Right lobe of liver (tissue), 6 donors: ENCODE measurements around the gene RBPMS2. TPM values are rescaled to one million over a fixed set of nuclear protein-coding genes. Genes with fewer than 3 reads are reported as not detected.
"Not testable (repeated sequence)": the region's sequence is repeated elsewhere in the genome, so short reads cannot be mapped to it uniquely, and the experiment has no call there.

Experiments used
- ATAC-seq, 4 donors: fragments of 200-7000 bp; cut with Tn5 transposase; one replicate each; pipeline ENCODE4 v1.9.1; 2020; ENCODE audit warnings: mild to moderate bottlenecking in 4 of 4, moderate library complexity in 4 of 4
- DNase-seq, 3 donors: peaks; one replicate each; pipeline ENCODE4 v3.0.0-alpha.2; 2020
- H3K27ac ChIP-seq, 3 donors: fragments of 200-600 bp; one replicate each; pipeline ENCODE4 v1.8.0; 2022
- H3K27me3 ChIP-seq, 2 donors: fragments of 200-600 bp; one replicate each; pipeline ENCODE4 v1.8.0; 2022
- H3K36me3 ChIP-seq, 4 donors: fragments of 200-600 bp; sonication (generic) in 1 of 4; one replicate each; pipeline versions ENCODE4 v1.5.1 to v1.8.0; 2017 to 2022; ENCODE audit warnings: control low read depth in 1 of 4
- H3K4me1 ChIP-seq, 4 donors: fragments of 200-600 bp; sonication (generic) in 1 of 4; one replicate each; pipeline versions ENCODE4 v1.5.1 to v1.8.0; 2017 to 2022; ENCODE audit warnings: control low read depth in 1 of 4
- H3K4me3 ChIP-seq, 3 donors: fragments of 200-600 bp; one replicate each; pipeline ENCODE4 v1.8.0; 2022
- H3K9me3 ChIP-seq, 4 donors: fragments of 200-600 bp; sonication (generic) in 1 of 4; one replicate each; pipeline versions ENCODE4 v1.5.1 to v1.8.0; 2017 to 2022; ENCODE audit warnings: control low read depth in 1 of 4
- CTCF ChIP-seq, 4 donors: fragments of 200-600 bp in 3 of 4; fragments of 450-650 bp in 1 of 4; IDR thresholded peaks; one replicate each; pipeline versions ENCODE4 v1.5.1 to v1.8.0; 2016 to 2022; ENCODE audit warnings: antibody characterized with exemption in 4 of 4, mild to moderate bottlenecking in 2 of 4
- POLR2A ChIP-seq: fragments of 450-650 bp; IDR thresholded peaks from one replicate; pipeline ENCODE4 v1.6.1; 2017; ENCODE audit warnings: antibody characterized with exemption, mild to moderate bottlenecking
- WGBS: methylation state at CpG from one replicate; pipeline ENCODE4 v1.1.6; 2018; ENCODE audit warnings: low coverage, low lambda C conversion rate; ENCODE audit not compliant: insufficient coverage; ENCODE audit errors: missing lambda C conversion rate; 5-methylcytosine and 5-hydroxymethylcytosine counted together
- intact Hi-C, 2 donors: fragments of 100-400 bp; cut with DNase I; formaldehyde crosslinking; loops; one replicate each; pipeline versions ENCODE4 v1.11.2 to v1.14.1; 2022
- long read RNA-seq: library from polyadenylated mRNA; unstranded; transcript quantifications from one replicate; pipeline ENCODE4 v2.0.0, GENCODE V29; 2019
- total RNA-seq, 6 experiments: library from RNA; depleted of rRNA in 2 of 6; stranded (reverse); fragments of >200 nt in 2 of 6; fragmentation: NEBNext Ultra II Directional in 3 of 6; extraction: Animal tissue kit (Norgen Biotek cat#: 25700) in 3 of 6; gene quantifications; one replicate each; pipeline versions ENCODE4 v1.1.0 to v1.2.4, GENCODE V29; 2016 to 2023
- donor health status: DM: no; HTN: yes; CAD: no.
- donor health status: DM: no; HTN: no; CAD: no.
- donor health status: DM: no; HTN: no; CAD: no.
- donor health status: DM: no; HTN: yes; CAD: no.
- donor health status: DM: no; HTN: yes; CAD: no.

The RBPMS2 gene
- total RNA-seq, result 10 to 100 TPM in 1 of 6 experiments, 1 to 10 TPM in 5; 2.5 to 13.6 (median 6.1) TPM
- long read RNA-seq, partial matches to known transcripts, result 0 of 3 reads
- long read RNA-seq, other reads (novel, unspliced or antisense), result 3 of 3 reads

GRCh38 chr15:64775551-64776401 is at the start of gene RBPMS2:
RBPMS2 (minus strand) TSS chr15:64775589; CDS start chr15:64775319, 270 bp downstream.
- intact Hi-C loops, result no loop called here
- ATAC-seq (peak; percentile 57 to 65 (median 64)), DNase-seq (peak; percentile 51 to 62 (median 60))

DNA sequence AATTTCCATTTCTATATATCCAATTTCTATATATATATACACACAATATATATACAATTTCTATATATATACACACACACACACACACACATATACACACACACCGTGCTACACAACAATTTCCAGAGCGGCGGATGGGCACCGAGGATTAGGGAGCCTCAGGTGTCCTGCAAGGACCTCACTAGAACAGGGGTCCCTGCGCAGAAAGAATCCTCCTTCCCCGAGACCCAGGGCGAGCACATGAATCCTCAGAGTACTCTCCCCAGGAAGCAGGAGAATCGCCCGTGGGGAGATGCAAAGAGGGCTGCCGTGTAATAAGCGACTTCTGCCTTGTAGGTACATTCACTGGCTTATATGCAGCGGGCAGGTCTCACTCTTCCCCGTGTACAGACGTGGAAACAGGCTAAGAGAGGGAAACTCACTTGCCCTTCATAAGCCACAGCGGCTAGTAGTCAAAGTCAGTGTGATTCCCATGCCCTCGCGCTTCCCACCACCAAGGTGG is 49.6 kb upstream of the RBPMS2 start:
- TF ChIP-seq CTCF (IDR thresholded peaks at IDR 0.05), result no peak
- no peak for TF ChIP-seq POLR2A
- intact Hi-C loops, result no loop called here
- Histone ChIP-seq H3K27ac (no peak overlapping the region), H3K4me1 (peaks cover 0 to 15% (median 2%) of the 10 kb centered on the region in 4 donors), H3K27me3 (peaks cover 0 to 5% of the 10 kb centered on the region in 2 donors), H3K9me3 (no peaks in the 10 kb centered on the region), H3K4me3 (peak overlapping the region; percentile 23 to 54 (median 23)), H3K36me3 (no peaks in the 10 kb centered on the region)
- ATAC-seq (peak in 2 of 4 donors; percentile 1), DNase-seq (no peak)
- 6% methylated on average over 14 of the region's 17 CpGs for WGBS

More at GRCh38 chr15:64775551-64776401, at the start of gene RBPMS2:
- H3K4me3 ChIP-seq, result peak within 1 kb of the TSS; percentile 54 to 73 (median 55)
- H3K27me3 ChIP-seq, result no peaks in the 10 kb centered on the region
- H3K4me1 ChIP-seq, result peaks cover 0 to 7% (median 3%) of the 10 kb centered on the region in 4 donors
- H3K9me3 ChIP-seq, result no peaks in the 10 kb centered on the region
- WGBS, result 9% methylated on average over 16 of the region's 90 CpGs
- no peak for TF ChIP-seq CTCF (IDR thresholded peaks at IDR 0.05)
- no peak for TF ChIP-seq POLR2A
- H3K27ac ChIP-seq, result peak within 1 kb of the TSS in 1 of 3 donors; percentile 53
- no peaks in the 10 kb centered on the region for H3K36me3 ChIP-seq

- H3K4me3 ChIP-seq, result no peak overlapping the region
- DNase-seq, result peak; percentile 64 to 74 (median 70)
- ATAC-seq, result peak; percentile 88 to 93 (median 92)
- no peaks in the 10 kb centered on the region for H3K9me3 ChIP-seq
- peak overlapping the region in 2 of 3 donors; percentile 57 to 62 for H3K27ac ChIP-seq
- 100% methylated on average over 1 of the region's 13 CpGs for WGBS
- H3K36me3 ChIP-seq, result no peaks in the 10 kb centered on the region
- H3K27me3 ChIP-seq, result no peaks in the 10 kb centered on the region
- H3K4me1 ChIP-seq, result peaks cover 0 to 17% (median 8%) of the 10 kb centered on the region in 4 donors
- intact Hi-C loops, result no loop called here
- TF ChIP-seq CTCF (IDR thresholded peaks at IDR 0.05) (peak; percentile 13 to 41 (median 25)), POLR2A (no peak)
Observed at GRCh38 chr15:64816452-64816851, 41.1 kb upstream of the RBPMS2 start.

- not testable (repeated sequence) for H3K9me3 ChIP-seq, DNase-seq, H3K27ac ChIP-seq, H3K4me3 ChIP-seq, ATAC-seq, H3K27me3 ChIP-seq, H3K36me3 ChIP-seq
- WGBS, result 66% methylated on average over 4 of the region's 4 CpGs
- intact Hi-C loops, result loop anchor here (5.0 kb wide), 1 partner anchor 83 kb away; no protein-coding TSS in a partner anchor
- peaks cover 0 to 17% (median 8%) of the 10 kb centered on the region in 4 donors for H3K4me1 ChIP-seq
Observed at GRCh38 chr15:64814965-64815364, 39.6 kb upstream of the RBPMS2 start.

DNA sequence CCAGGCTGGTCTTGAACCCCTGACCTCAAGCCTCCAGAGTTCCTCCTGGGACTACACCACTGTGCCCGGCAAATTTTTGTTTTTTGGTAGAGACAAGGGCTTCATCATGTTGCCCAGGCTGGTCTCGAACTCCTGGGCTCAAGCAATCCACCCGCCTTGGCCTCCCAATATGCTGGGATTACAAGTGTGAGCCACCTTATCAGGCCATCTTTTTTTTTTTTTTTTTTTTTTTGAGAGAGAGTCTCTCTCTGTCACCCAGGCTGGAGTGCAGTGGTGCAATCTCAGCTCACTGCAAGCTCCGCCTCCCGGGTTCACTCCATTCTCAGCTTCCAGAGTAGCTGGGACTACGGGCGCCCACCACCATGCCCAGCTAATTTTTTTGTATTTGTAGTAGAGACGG is 38.9 kb upstream of the RBPMS2 start:
- peaks cover 0 to 17% (median 8%) of the 10 kb centered on the region in 4 donors for H3K4me1 ChIP-seq
- H3K4me3 ChIP-seq, ATAC-seq, DNase-seq, H3K27me3 ChIP-seq, H3K36me3 ChIP-seq, H3K9me3 ChIP-seq, H3K27ac ChIP-seq: not testable (repeated sequence)
- intact Hi-C loops, result loop anchor here (5.0 kb wide), 1 partner anchor 82 kb away; no protein-coding TSS in a partner anchor
- WGBS, result 77% methylated on average over 5 of the region's 8 CpGs
